ENCODE results near the gene AIG1. TPM values are rescaled to one million over a fixed set of nuclear protein-coding genes. Genes with fewer than 3 reads are reported as not detected.
A peak's percentile ranks its signal among the peaks of the same experiment; 100 is the strongest.

Gene AIG1
- total and polyA plus RNA-seq, 2 donors from 2014 or later = 57.3 to 146 TPM

DNA sequence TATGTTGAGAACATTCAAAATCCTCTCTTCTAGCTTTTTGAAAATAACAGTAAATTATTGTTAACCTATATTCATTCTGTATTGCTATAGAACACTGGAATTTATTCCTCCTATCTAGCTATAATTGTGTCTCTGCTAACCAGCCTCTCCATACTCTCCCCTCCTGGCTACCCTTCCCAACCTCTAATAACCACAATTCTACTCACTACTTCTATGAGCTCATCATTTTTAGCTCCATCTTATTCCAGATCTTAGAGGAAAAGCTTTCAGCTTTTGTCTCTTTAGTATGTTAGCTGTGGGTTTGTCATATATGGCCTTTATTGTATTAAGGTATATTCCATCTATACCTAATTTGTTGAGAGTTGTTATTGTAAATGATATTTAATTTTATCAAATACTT is 108.8 kb downstream of the AIG1 start:
- H3K9me3 ChIP-seq (ENCODE audit: control insufficient read depth in 2 of 3, insufficient read depth in 1 of 3, low read length in 3 of 3) = no peaks in the 10 kb centered on the region
- no peaks in the 10 kb centered on the region for H3K4me1 ChIP-seq (ENCODE audit: control insufficient read depth in 2 of 3, insufficient read depth in 2 of 3, low read depth in 1 of 3, low read length in 3 of 3)
- H3K36me3 ChIP-seq (ENCODE audit: control insufficient read depth in 2 of 3, insufficient read depth in 3 of 3, low read length in 3 of 3) = no peaks in the 10 kb centered on the region
- H3K27ac ChIP-seq (ENCODE audit: low read depth in 2 of 2, low read length in 2 of 2) = no peak overlapping the region
- no peak overlapping the region for H3K9ac ChIP-seq (ENCODE audit: low read length in 3 of 3)
- intact Hi-C loops (cut with DNase I) = no loop called here
- TF ChIP-seq, protein P1, sequence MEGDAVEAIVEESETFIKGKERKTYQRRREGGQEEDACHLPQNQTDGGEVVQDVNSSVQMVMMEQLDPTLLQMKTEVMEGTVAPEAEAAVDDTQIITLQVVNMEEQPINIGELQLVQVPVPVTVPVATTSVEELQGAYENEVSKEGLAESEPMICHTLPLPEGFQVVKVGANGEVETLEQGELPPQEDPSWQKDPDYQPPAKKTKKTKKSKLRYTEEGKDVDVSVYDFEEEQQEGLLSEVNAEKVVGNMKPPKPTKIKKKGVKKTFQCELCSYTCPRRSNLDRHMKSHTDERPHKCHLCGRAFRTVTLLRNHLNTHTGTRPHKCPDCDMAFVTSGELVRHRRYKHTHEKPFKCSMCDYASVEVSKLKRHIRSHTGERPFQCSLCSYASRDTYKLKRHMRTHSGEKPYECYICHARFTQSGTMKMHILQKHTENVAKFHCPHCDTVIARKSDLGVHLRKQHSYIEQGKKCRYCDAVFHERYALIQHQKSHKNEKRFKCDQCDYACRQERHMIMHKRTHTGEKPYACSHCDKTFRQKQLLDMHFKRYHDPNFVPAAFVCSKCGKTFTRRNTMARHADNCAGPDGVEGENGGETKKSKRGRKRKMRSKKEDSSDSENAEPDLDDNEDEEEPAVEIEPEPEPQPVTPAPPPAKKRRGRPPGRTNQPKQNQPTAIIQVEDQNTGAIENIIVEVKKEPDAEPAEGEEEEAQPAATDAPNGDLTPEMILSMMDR (IDR thresholded peaks at IDR 0.05; ENCODE audit: borderline replicate concordance, extremely low read depth, insufficient read depth) = no peak
- H3K27me3 ChIP-seq (ENCODE audit: control insufficient read depth, insufficient read depth, low read length) = no peaks in the 10 kb centered on the region
- FAIRE-seq (peak; percentile 37), DNase-seq (no peak)
- H3K4me3 ChIP-seq (ENCODE audit: low read length in 3 of 3) = no peak overlapping the region

DNA sequence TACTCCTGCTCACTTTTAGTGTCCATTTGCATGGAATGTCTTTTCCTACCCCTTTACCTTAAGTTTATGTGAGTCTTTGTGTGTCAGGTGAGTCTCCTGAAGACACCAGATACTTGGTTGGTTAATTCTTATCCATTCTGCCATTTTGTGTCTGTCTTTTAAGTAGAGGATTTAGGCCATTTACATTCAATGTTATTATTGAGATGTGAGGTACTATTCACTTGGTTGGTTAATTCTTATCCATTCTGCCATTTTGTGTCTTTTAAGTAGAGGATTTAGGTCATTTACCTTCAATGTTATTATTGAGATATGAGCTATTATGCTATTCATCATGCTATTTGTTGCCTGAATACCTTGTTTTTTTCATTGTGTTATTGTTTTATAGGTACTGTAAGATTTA is 113.8 kb downstream of the AIG1 start:
- no peak for DNase-seq
- H3K27me3 ChIP-seq (ENCODE audit: control insufficient read depth, insufficient read depth, low read length) = no peaks in the 10 kb centered on the region
- H3K4me1 ChIP-seq (ENCODE audit: control insufficient read depth in 2 of 3, insufficient read depth in 2 of 3, low read depth in 1 of 3, low read length in 3 of 3) = no peaks in the 10 kb centered on the region
- H3K9me3 ChIP-seq (ENCODE audit: control insufficient read depth in 2 of 3, insufficient read depth in 1 of 3, low read length in 3 of 3) = no peaks in the 10 kb centered on the region
- H3K4me3 ChIP-seq (ENCODE audit: low read length in 3 of 3) = no peak overlapping the region
- no peak overlapping the region for H3K27ac ChIP-seq (ENCODE audit: low read depth in 2 of 2, low read length in 2 of 2)
- intact Hi-C loops (cut with DNase I) = no loop called here
- FAIRE-seq = no peak
- H3K36me3 ChIP-seq (ENCODE audit: control insufficient read depth in 2 of 3, insufficient read depth in 3 of 3, low read length in 3 of 3) = peaks cover 0 to 3% (median 0%) of the 10 kb centered on the region in 3 donors
- TF ChIP-seq, protein P1 (IDR thresholded peaks at IDR 0.05; ENCODE audit: borderline replicate concordance, extremely low read depth, insufficient read depth) = no peak
- no peak overlapping the region for H3K9ac ChIP-seq (ENCODE audit: low read length in 3 of 3)

DNA sequence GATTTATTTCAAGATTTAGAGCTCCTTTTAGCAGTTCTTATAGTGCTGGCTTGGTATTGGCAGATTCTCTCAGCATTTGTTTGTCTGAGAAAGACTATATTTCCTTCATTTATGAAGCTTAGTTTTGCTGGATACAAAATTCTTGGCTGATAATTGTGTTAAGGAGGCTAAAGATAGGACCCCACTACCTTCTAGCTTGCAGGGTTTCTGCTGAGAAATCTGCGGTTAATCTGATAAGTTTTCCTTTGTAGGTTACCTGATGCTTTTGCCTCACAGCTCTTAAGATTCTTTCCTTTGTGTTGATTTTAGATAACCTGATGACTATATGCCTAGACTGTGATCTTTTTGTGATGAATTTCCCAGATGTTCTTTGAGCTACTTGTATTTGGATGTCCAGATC is 114.3 kb downstream of the AIG1 start:
- TF ChIP-seq, protein P1 (IDR thresholded peaks at IDR 0.05; ENCODE audit: borderline replicate concordance, extremely low read depth, insufficient read depth) = no peak
- Histone ChIP-seq H3K4me1 (ENCODE audit: control insufficient read depth in 2 of 3, insufficient read depth in 2 of 3, low read depth in 1 of 3, low read length in 3 of 3) (no peaks in the 10 kb centered on the region), H3K4me3 (ENCODE audit: low read length in 3 of 3) (no peak overlapping the region), H3K27me3 (ENCODE audit: control insufficient read depth, insufficient read depth, low read length) (no peaks in the 10 kb centered on the region), H3K9ac (ENCODE audit: low read length in 3 of 3) (no peak overlapping the region), H3K27ac (ENCODE audit: low read depth in 2 of 2, low read length in 2 of 2) (no peak overlapping the region), H3K9me3 (ENCODE audit: control insufficient read depth in 2 of 3, insufficient read depth in 1 of 3, low read length in 3 of 3) (no peaks in the 10 kb centered on the region), H3K36me3 (ENCODE audit: control insufficient read depth in 2 of 3, insufficient read depth in 3 of 3, low read length in 3 of 3) (peaks cover 0 to 3% (median 0%) of the 10 kb centered on the region in 3 donors)
- intact Hi-C loops (cut with DNase I) = no loop called here
- no peak for FAIRE-seq
- no peak for DNase-seq
